GM06990 (cell line): ENCODE data around the gene R3HDM2.

ENCODE experiments used
- DNase-seq: peaks from one replicate; pipeline ENCODE4 v3.0.0-alpha.2; 2011; ENCODE audit not compliant: insufficient read length; ENCODE audit errors: extremely low read depth
- H3K27me3 ChIP-seq: replicated peaks from 2 replicates; pipeline ENCODE4 v1.6.0; 2011; ENCODE audit warnings: low read length; ENCODE audit not compliant: control insufficient read depth, insufficient read depth
- H3K36me3 ChIP-seq: 2 replicates; pipeline ENCODE4 v1.5.1; 2011; ENCODE audit warnings: low read length; ENCODE audit not compliant: control insufficient read depth, insufficient read depth
- H3K4me3 ChIP-seq: replicated peaks from 2 replicates; pipeline ENCODE4 v1.5.1; 2011; ENCODE audit warnings: low read depth, mild to moderate bottlenecking, control low read depth, low read length
- CTCF ChIP-seq: IDR thresholded peaks from 2 replicates; pipeline ENCODE4 v1.5.1; 2011; ENCODE audit warnings: low read length, control low read depth, mild to moderate bottlenecking, inconsistent platforms; ENCODE audit not compliant: insufficient read depth, poor library complexity, severe bottlenecking

R3HDM2 gene

DNA sequence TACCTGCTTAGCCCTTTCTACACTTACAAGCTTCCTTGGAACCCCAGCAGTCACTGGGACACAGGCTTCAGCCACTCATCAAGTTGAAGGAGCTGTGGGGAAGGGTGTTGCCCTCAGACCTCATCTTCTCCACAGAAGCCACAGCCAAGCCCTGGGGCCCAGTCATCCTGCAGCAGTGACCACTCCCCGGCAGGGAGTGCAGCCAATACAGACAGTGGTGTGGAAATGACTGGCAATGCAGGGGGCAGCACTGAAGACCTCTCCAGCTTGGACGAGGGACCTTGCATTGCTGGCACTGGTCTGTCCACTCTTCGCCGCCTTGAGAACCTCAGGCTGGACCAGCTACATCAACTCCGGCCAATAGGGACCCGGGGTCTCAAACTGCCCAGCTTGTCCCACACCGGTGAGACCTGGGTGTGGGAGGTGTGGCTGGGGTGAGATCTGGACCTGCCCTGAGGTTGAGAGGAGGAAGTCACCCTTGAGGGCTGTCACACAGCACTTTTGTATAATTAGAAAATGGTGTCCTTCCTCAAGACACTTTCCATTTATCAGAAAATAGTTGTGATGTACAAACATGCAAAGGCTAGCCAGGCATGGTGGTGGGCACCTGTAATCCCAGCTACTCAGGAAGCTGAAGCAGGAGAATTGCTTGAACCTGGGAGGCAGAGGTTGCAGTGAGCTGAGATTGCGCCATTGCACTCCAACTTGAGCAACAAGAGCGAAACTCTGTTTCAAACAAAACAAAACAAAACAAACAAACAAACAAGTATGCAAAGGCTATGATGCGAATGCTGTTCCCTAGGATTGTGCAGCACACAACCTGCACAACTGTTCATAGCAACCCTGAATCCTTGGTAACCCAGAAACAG is 38.7 kb upstream of the R3HDM2 start:
- Histone ChIP-seq H3K4me3 (no peak overlapping the region), H3K36me3 (peaks cover 19% of the 10 kb centered on the region), H3K27me3 (no peaks in the 10 kb centered on the region)
- no peak for TF ChIP-seq CTCF
- DNase-seq, result no peak

DNA sequence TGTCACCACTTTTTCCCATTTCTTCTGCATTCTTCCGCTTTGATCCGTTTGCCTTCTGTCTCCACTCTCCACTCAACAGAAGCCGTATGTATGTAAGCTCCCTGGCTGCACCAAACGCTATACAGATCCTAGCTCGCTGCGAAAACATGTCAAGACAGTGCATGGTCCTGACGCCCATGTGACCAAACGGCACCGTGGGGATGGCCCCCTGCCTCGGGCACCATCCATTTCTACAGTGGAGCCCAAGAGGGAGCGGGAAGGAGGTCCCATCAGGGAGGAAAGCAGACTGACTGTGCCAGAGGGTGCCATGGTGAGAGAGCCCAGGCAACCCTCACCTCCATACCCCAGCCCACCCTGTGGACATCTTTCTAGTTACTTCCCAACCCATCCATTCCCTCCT is 37.1 kb upstream of the R3HDM2 start:
- no peak for TF ChIP-seq CTCF
- H3K27me3 ChIP-seq, result no peaks in the 10 kb centered on the region

GRCh38 chr12:57467212-57467874 is 36.5 kb upstream of the R3HDM2 start:
- DNase-seq, result no peak
- H3K4me3 ChIP-seq, result no peak overlapping the region
- no peak for TF ChIP-seq CTCF
- H3K27me3 ChIP-seq, result no peaks in the 10 kb centered on the region
- peaks cover 12% of the 10 kb centered on the region for H3K36me3 ChIP-seq

More for the DNA sequence above, 37.1 kb upstream of the R3HDM2 start:
- DNase-seq, result no peak
- peaks cover 16% of the 10 kb centered on the region for H3K36me3 ChIP-seq
- H3K4me3 ChIP-seq, result no peak overlapping the region

DNA sequence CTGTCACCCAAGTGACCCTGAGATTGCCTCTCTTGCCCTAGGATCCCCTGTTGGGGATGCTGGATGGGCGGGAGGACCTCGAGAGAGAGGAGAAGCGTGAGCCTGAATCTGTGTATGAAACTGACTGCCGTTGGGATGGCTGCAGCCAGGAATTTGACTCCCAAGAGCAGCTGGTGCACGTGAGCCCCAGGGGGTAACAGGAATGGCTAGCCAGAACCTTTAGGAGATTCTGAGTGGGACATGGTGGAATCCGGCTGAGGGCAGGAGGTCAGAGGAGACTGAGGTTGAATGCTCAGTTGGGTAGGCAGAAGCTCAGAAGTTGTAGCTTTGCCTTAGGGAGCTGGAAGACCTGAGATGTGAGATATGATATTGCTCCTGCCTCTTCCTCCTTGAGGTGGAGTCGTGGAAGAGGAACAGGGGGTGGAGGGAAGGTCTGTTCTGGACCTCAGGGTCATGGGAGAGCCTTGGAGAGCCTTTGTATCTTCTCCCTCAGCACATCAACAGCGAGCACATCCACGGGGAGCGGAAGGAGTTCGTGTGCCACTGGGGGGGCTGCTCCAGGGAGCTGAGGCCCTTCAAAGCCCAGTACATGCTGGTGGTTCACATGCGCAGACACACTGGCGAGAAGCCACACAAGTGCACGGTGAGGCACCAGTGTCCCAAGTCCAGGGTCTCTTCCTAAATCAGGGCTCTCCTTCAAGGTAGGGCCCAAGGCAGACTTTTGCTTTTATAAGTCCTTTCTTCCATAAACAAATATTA is 35.1 kb upstream of the R3HDM2 start:
- no peaks in the 10 kb centered on the region for H3K27me3 ChIP-seq

More for the DNA sequence above, 35.1 kb upstream of the R3HDM2 start:
- no peak for DNase-seq
- TF ChIP-seq CTCF, result no peak
- Histone ChIP-seq H3K36me3 (peaks cover 9% of the 10 kb centered on the region), H3K4me3 (no peak overlapping the region)
